GM18511 (cell line): ENCODE results near the gene SPATA1.
A peak's percentile ranks its signal among the peaks of the same experiment; 100 is the strongest.

ENCODE experiments used
- ATAC-seq: cut with Tn5 transposase; IDR thresholded peaks from one replicate; pipeline ENCODE4 v1.9.1; 2021; ENCODE audit warnings: mild to moderate bottlenecking, moderate library complexity; ENCODE audit not compliant: unreplicated experiment

The SPATA1 gene, protein sequence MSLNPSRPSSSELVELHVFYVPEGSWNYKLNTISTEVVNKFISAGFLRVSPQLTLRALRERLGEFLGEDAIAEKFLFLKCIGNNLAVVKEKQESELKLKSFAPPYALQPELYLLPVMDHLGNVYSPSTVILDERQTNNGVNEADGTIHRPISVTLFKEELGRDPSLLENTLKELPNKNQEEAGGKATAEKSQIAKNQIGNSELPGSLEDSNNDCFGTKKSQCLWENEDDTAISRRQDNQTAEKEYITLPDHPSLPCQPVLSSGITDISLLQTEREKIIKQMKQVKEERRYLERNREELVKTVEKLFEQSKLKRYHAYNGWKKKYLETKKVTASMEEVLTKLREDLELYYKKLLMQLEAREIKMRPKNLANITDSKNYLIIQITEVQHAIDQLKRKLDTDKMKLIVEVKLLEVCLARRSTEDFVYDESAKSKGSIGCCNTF

GRCh38 chr1:84506002-84506728 is at the start of gene SPATA1, which contains the start of gene GNG5:
Gene SPATA1, plus strand, starts transcription at chr1:84506386. Its CDS starts 9,974 bp downstream, at chr1:84516360.
Gene GNG5, minus strand, starts transcription at chr1:84506581. Its CDS starts 490 bp downstream, at chr1:84506091.
- ATAC-seq = peak; percentile 86

- ATAC-seq = no peak
Measured at GRCh38 chr1:84462118-84462517, 44.1 kb upstream of the SPATA1 start.

DNA sequence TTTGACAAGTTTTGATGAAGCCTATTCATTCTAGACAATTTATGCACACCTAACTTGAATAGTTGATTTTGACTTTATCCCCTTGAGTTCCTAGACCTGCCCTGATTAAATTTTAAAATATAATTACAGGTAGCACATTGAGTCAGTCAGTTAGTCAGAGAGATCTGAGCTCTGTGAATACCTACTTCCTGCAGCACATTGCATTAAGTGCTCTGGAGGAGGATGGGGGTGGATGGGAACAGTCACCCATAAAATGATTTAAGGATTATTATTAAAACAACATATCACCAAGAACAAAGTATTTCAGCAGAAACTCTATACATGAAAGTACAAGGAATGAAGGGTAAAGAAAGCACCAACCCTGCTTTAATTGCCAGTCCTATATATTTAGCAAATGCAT is 38.9 kb upstream of the SPATA1 start:
- no peak for ATAC-seq

- no peak for ATAC-seq
Measured at GRCh38 chr1:84476225-84476624, 30.0 kb upstream of the SPATA1 start.

- peak; percentile 97 for ATAC-seq
Measured at GRCh38 chr1:84478876-84479868, 27.0 kb upstream of the SPATA1 start, which contains the start of gene RPF1. Gene RPF1, plus strand, starts transcription at chr1:84479266. Its CDS starts 16 bp downstream, at chr1:84479282.

DNA sequence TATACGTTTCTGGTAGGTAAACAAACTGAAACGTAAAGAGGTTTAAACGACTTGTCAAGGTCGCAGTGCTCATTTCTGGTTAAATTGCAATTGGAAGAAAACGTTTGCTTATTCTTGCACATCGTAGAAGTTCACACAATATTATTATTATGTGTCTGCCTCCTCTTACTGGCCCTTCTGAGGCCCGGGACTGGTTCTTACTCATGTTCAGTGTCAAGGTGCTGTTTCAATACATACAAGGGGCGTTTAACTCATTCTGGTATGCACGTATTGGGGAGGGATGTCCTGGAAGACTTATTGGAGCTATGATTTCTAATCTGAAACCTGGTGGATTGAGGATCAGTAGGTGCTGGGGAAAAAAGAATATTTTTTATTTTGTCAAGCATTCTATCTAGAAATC is 26.2 kb upstream of the SPATA1 start:
- ATAC-seq = peak; percentile 27

GRCh38 chr1:84480650-84481049 is 25.5 kb upstream of the SPATA1 start:
- ATAC-seq = peak; percentile 22

- ATAC-seq = no peak
Measured at GRCh38 chr1:84481317-84481716, 24.9 kb upstream of the SPATA1 start.

GRCh38 chr1:84488107-84488506 is 18.1 kb upstream of the SPATA1 start:
- no peak for ATAC-seq

GRCh38 chr1:84489766-84490165 is 16.4 kb upstream of the SPATA1 start:
- ATAC-seq = no peak

GRCh38 chr1:84492726-84493125 is 13.5 kb upstream of the SPATA1 start:
- no peak for ATAC-seq

DNA sequence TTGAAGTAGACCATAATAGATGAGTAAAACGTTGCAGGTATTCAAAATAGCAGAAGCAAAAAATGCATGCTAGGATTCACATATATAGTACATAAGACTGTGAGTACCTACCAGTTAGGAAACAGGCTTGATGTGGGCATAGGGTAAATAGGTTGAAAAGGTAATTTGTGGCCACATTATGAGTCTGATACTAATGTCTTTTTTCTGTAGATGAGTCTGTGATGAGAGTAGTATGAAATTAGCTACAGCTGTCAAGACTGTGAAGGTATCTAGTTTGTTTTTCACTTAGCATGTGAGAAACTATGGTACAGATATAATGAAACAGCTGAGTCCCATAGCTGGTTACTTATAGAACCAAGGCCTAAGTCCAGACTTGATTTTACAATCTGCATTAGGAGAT is 12.4 kb upstream of the SPATA1 start:
- ATAC-seq = no peak

DNA sequence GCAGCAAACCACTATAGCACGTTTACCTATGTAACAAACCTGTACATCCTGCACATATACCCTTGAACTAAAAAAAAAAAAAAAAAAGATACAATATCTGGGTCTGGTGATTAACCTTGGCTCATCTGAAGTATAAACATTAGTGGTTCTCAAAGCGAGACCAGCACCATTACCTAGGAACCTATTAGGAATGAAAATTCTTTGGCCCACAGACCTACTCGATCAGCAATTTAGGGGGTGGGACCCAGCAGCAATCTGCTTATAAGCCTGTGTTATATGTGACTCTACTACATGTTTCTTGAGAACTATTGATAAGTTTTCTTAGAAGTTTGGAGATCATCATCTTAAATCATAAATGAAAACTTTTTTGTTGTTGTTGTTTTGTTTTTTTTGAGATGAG is 9.7 kb upstream of the SPATA1 start:
- ATAC-seq = no peak

DNA sequence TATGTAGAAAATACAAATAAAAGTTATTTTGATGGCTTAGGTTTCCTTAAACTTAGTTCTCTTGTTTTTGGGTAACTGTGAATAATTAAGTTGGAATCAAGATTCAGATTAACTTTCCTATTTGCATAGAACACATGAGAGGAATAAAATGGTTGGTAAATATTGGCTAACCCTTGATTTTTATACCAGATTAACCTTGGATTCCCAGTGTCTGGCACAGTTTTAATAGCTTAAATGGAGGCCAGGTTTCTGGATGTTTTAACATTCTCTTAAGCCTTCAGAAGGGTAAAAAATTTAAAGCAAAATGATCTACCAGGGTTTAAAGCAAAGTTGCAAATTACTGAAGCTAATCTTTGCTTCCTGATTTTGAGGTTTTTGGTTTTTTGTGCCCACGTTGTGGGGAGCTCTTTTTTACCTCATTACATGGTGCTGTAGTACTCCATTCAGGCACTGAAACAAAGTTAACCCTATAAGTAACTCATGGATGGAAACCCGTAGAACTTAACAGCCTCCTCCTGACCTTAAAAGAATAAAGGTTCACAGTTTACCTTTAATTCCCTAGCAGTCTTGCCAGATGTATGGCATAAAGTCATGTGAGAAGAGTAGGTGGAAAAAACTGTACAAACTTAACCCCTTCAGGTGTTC is 8.4 kb upstream of the SPATA1 start:
- no peak for ATAC-seq

- no peak for ATAC-seq
Measured at GRCh38 chr1:84502927-84503326, 3.3 kb upstream of the SPATA1 start.

- no peak for ATAC-seq
Measured at GRCh38 chr1:84504580-84505492, 1.4 kb upstream of the SPATA1 start.

DNA sequence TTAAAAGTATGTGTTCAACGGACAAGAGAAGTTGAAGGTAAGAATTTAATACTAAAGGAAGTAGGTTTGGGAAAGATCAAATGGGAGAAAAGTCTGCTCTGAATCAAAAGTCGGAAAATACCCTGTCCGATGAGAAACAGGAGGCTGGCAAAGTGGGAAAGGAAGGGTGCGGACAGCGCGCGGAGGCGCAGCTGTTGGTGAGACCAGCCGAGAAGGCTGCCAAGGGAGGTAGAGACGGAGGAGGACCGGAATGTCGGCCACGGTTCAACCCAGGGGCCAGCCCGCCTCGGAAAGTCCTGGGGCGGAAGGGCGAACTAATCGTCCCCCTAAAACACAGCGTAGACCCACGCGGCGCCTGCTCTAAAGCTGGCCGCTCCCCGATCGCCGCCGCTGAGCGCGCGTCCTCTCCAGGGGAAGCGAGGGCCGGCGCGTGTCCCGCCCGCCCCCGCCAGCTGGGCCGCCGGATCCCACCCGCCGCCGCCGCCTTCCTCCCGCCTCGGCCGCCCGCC is 639 bp upstream of the SPATA1 start:
- peak; percentile 40 for ATAC-seq

GRCh38 chr1:84506729-84507453 is 705 bp downstream of the SPATA1 start:
- ATAC-seq = no peak
